SK-N-SH treated with all-trans-retinoic acid at 6 μM for 48 hours (cell line): ENCODE measurements around the gene SORCS2.

Experiments
- ATAC-seq: fragments of 200-7000 bp; cut with Tn5 transposase; 3 replicates; pipeline ENCODE4 v1.9.1; 2020; ENCODE audit warnings: mild to moderate bottlenecking, moderate library complexity
- ARNTL ChIP-seq: fragments of 450-650 bp; formaldehyde crosslinking; IDR thresholded peaks from 2 replicates; pipeline ENCODE4 v1.5.0; 2020; ENCODE audit warnings: low read depth, mild to moderate bottlenecking, moderate library complexity, borderline replicate concordance
- BACH2 ChIP-seq: fragments of 250-450 bp; sonication (Bioruptor Pico); IDR thresholded peaks from 2 replicates; pipeline ENCODE4 v1.9.0; 2021; ENCODE audit warnings: mild to moderate bottlenecking, borderline replicate concordance
- CSDC2 ChIP-seq: fragments of 250-450 bp; sonication (Bioruptor Pico); IDR thresholded peaks from 2 replicates; pipeline ENCODE4 v1.5.0; 2020; ENCODE audit warnings: mild to moderate bottlenecking, moderate library complexity
- ESRRG ChIP-seq: fragments of 250-450 bp; sonication (Bioruptor Pico); IDR thresholded peaks from 2 replicates; pipeline ENCODE4 v1.6.1; 2021; ENCODE audit warnings: mild to moderate bottlenecking
- GLIS3 ChIP-seq: fragments of 250-450 bp; sonication (Bioruptor Pico); IDR thresholded peaks from 2 replicates; pipeline ENCODE4 v1.5.0; 2020; ENCODE audit warnings: mild to moderate bottlenecking, moderate library complexity
- ISL1 ChIP-seq: fragments of 250-450 bp; sonication (Bioruptor Pico); IDR thresholded peaks from 2 replicates; pipeline ENCODE4 v2.1.2; 2022; ENCODE audit warnings: mild to moderate bottlenecking, moderate library complexity
- RARB ChIP-seq: fragments of 250-450 bp; sonication (Bioruptor Pico); IDR thresholded peaks from 2 replicates; pipeline ENCODE4 v1.8.0; 2021; ENCODE audit warnings: mild to moderate bottlenecking, moderate library complexity
- SNAI2 ChIP-seq: fragments of 250-450 bp; sonication (Bioruptor Pico); IDR thresholded peaks from 2 replicates; pipeline ENCODE4 v1.5.0; 2020; ENCODE audit warnings: mild to moderate bottlenecking, moderate library complexity
- TCF4 ChIP-seq: fragments of 250-450 bp; sonication (Bioruptor Pico); IDR thresholded peaks from 2 replicates; pipeline ENCODE4 v1.8.0; 2021; ENCODE audit warnings: mild to moderate bottlenecking, moderate library complexity, borderline replicate concordance
- TOX ChIP-seq: fragments of 250-450 bp; sonication (Bioruptor Pico); IDR thresholded peaks from 2 replicates; pipeline ENCODE4 v1.8.0; 2021; ENCODE audit warnings: mild to moderate bottlenecking, moderate library complexity, borderline replicate concordance
- ZC3H10 ChIP-seq: fragments of 250-450 bp; sonication (Bioruptor Pico); IDR thresholded peaks from 2 replicates; pipeline ENCODE4 v1.5.1; 2021; ENCODE audit warnings: mild to moderate bottlenecking, moderate library complexity
- ZFP3 ChIP-seq: fragments of 250-450 bp; sonication (Bioruptor Pico); IDR thresholded peaks from 2 replicates; pipeline ENCODE4 v1.5.0; 2020; ENCODE audit warnings: mild to moderate bottlenecking, moderate library complexity
- ZFP30 ChIP-seq: fragments of 450-650 bp; formaldehyde crosslinking; IDR thresholded peaks from 2 replicates; pipeline ENCODE4 v1.5.0; 2022; ENCODE audit warnings: mild to moderate bottlenecking, moderate library complexity
- ZNF565 ChIP-seq: fragments of 450-650 bp; formaldehyde crosslinking; conservative IDR thresholded peaks from 2 replicates; pipeline ENCODE4 v1.5.0; 2020; ENCODE audit warnings: low read depth, mild to moderate bottlenecking, moderate library complexity
- ZNF70 ChIP-seq: fragments of 450-650 bp; formaldehyde crosslinking; IDR thresholded peaks from 2 replicates; pipeline ENCODE4 v1.5.0; 2020; ENCODE audit warnings: mild to moderate bottlenecking, moderate library complexity
- TF ChIP-seq, protein P1 (sequence below): fragments of 250-450 bp; sonication (Bioruptor Pico); IDR thresholded peaks from 2 replicates; pipeline ENCODE4 v1.8.0; 2021; ENCODE audit warnings: low read depth, mild to moderate bottlenecking, moderate library complexity, borderline replicate concordance
- TF ChIP-seq, protein P2 (sequence below): fragments of 250-450 bp; sonication (Bioruptor Pico); IDR thresholded peaks from 2 replicates; pipeline ENCODE4 v1.5.1; 2020; ENCODE audit warnings: low read depth, mild to moderate bottlenecking, moderate library complexity
- TF ChIP-seq, protein P3 (sequence below): fragments of 250-450 bp; sonication (Bioruptor Pico); IDR thresholded peaks from 2 replicates; pipeline ENCODE4 v1.5.1; 2021; ENCODE audit warnings: mild to moderate bottlenecking, moderate library complexity
- TF ChIP-seq, protein P4 (sequence below): fragments of 250-450 bp; sonication (Bioruptor Pico); IDR thresholded peaks from 2 replicates; pipeline ENCODE4 v1.8.0; 2020; ENCODE audit warnings: mild to moderate bottlenecking, moderate library complexity, borderline replicate concordance
- TF ChIP-seq, protein P5 (sequence below): fragments of 250-450 bp; sonication (Bioruptor Pico); IDR thresholded peaks from 2 replicates; pipeline ENCODE4 v1.5.0; 2020; ENCODE audit warnings: mild to moderate bottlenecking, moderate library complexity

The SORCS2 gene

DNA sequence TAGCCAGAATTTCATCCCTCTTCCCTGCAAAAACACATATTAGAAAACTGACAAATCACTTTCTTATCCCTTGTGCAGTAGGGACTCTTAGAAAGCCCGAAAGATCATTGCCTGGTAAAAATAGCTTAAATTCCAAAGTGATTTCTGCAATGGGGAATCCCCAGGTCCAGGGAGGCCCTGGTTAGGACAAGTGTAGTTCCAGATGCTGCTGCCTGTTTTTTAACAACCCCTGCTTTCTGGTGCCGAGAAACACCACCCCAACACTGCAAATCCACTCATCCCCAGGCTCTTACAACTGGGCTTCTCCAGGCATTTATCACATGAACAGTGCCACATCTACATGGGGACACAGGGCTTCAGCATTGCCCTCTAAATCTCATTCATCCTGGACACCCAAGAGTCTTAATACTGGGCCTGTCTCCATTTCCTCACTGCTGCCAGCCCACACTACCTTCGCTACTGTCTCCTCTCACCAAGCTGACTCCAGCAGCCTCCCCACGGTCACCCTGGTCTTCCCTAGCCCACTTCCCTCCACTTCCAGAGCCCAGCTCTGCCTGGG is 354.6 kb downstream of the SORCS2 start (continued):
- no peak for TF ChIP-seq RARB (CRISPR knock-in tag)
- TF ChIP-seq SNAI2 = no peak
- TF ChIP-seq ARNTL (CRISPR knock-in tag) = no peak
- TF ChIP-seq, protein P1, sequence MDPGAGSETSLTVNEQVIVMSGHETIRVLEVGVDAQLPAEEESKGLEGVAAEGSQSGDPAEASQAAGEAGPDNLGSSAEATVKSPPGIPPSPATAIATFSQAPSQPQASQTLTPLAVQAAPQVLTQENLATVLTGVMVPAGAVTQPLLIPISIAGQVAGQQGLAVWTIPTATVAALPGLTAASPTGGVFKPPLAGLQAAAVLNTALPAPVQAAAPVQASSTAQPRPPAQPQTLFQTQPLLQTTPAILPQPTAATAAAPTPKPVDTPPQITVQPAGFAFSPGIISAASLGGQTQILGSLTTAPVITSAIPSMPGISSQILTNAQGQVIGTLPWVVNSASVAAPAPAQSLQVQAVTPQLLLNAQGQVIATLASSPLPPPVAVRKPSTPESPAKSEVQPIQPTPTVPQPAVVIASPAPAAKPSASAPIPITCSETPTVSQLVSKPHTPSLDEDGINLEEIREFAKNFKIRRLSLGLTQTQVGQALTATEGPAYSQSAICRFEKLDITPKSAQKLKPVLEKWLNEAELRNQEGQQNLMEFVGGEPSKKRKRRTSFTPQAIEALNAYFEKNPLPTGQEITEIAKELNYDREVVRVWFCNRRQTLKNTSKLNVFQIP (CRISPR knock-in tag) = no peak
- TF ChIP-seq ZC3H10 (CRISPR knock-in tag) = no peak
- TF ChIP-seq ZNF565 (CRISPR knock-in tag) = no peak

DNA sequence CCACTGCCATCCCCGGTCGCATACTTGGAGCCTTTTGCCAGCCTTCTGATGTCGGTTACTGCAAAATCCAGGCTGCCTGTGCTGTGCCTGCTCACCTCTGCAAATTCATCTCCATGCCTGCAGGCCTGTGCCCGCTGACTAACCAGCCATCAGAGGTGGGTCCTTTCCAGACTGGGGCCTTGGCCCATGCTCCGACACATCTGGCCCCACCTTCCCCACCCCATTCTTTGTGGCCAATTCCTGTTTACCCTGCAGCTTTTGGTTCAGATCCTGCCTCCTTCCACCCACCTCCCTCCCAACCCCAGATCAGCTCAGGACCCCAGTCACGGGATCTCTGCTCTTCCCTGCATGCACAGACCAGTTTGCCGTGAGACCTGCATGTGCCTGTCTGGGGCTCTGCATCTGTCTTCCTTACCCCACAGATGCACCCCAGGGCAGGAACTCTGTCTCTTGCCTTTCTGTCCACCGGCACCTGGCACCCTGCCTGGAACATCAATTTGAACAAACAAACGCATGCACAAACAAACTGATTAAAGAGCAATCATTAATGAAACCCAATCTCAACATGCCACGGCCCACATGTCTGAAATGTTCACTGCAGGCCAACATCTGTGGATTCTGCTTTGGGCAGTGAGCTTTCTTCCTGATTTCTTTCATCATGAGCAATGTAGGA is 355.2 kb downstream of the SORCS2 start:
- TF ChIP-seq BACH2 (CRISPR knock-in tag) (no peak), ARNTL (CRISPR knock-in tag) (no peak), ZNF70 (CRISPR knock-in tag) (no peak), SNAI2 (no peak), ISL1 (CRISPR knock-in tag) (no peak), ZFP3 (CRISPR knock-in tag) (no peak), ZFP30 (CRISPR knock-in tag) (no peak), ESRRG (no peak), ZNF565 (CRISPR knock-in tag) (no peak), TCF4 (CRISPR knock-in tag) (no peak; the same call in 1 of the 2 replicates), ZC3H10 (CRISPR knock-in tag) (no peak)
- TF ChIP-seq, protein P2, sequence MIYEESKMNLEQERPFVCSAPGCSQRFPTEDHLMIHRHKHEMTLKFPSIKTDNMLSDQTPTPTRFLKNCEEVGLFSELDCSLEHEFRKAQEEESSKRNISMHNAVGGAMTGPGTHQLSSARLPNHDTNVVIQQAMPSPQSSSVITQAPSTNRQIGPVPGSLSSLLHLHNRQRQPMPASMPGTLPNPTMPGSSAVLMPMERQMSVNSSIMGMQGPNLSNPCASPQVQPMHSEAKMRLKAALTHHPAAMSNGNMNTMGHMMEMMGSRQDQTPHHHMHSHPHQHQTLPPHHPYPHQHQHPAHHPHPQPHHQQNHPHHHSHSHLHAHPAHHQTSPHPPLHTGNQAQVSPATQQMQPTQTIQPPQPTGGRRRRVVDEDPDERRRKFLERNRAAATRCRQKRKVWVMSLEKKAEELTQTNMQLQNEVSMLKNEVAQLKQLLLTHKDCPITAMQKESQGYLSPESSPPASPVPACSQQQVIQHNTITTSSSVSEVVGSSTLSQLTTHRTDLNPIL = no peak
- TF ChIP-seq, protein P3, sequence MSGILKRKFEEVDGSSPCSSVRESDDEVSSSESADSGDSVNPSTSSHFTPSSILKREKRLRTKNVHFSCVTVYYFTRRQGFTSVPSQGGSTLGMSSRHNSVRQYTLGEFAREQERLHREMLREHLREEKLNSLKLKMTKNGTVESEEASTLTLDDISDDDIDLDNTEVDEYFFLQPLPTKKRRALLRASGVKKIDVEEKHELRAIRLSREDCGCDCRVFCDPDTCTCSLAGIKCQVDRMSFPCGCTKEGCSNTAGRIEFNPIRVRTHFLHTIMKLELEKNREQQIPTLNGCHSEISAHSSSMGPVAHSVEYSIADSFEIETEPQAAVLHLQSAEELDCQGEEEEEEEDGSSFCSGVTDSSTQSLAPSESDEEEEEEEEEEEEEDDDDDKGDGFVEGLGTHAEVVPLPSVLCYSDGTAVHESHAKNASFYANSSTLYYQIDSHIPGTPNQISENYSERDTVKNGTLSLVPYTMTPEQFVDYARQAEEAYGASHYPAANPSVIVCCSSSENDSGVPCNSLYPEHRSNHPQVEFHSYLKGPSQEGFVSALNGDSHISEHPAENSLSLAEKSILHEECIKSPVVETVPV (CRISPR knock-in tag) = no peak
- TF ChIP-seq, protein P4, sequence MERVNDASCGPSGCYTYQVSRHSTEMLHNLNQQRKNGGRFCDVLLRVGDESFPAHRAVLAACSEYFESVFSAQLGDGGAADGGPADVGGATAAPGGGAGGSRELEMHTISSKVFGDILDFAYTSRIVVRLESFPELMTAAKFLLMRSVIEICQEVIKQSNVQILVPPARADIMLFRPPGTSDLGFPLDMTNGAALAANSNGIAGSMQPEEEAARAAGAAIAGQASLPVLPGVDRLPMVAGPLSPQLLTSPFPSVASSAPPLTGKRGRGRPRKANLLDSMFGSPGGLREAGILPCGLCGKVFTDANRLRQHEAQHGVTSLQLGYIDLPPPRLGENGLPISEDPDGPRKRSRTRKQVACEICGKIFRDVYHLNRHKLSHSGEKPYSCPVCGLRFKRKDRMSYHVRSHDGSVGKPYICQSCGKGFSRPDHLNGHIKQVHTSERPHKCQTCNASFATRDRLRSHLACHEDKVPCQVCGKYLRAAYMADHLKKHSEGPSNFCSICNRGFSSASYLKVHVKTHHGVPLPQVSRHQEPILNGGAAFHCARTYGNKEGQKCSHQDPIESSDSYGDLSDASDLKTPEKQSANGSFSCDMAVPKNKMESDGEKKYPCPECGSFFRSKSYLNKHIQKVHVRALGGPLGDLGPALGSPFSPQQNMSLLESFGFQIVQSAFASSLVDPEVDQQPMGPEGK (CRISPR knock-in tag) = no peak
- TF ChIP-seq, protein P1 (CRISPR knock-in tag) = no peak
- TF ChIP-seq, protein P5, sequence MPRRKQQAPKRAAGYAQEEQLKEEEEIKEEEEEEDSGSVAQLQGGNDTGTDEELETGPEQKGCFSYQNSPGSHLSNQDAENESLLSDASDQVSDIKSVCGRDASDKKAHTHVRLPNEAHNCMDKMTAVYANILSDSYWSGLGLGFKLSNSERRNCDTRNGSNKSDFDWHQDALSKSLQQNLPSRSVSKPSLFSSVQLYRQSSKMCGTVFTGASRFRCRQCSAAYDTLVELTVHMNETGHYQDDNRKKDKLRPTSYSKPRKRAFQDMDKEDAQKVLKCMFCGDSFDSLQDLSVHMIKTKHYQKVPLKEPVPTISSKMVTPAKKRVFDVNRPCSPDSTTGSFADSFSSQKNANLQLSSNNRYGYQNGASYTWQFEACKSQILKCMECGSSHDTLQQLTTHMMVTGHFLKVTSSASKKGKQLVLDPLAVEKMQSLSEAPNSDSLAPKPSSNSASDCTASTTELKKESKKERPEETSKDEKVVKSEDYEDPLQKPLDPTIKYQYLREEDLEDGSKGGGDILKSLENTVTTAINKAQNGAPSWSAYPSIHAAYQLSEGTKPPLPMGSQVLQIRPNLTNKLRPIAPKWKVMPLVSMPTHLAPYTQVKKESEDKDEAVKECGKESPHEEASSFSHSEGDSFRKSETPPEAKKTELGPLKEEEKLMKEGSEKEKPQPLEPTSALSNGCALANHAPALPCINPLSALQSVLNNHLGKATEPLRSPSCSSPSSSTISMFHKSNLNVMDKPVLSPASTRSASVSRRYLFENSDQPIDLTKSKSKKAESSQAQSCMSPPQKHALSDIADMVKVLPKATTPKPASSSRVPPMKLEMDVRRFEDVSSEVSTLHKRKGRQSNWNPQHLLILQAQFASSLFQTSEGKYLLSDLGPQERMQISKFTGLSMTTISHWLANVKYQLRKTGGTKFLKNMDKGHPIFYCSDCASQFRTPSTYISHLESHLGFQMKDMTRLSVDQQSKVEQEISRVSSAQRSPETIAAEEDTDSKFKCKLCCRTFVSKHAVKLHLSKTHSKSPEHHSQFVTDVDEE = no peak
- peak; percentile 24 for ATAC-seq

DNA sequence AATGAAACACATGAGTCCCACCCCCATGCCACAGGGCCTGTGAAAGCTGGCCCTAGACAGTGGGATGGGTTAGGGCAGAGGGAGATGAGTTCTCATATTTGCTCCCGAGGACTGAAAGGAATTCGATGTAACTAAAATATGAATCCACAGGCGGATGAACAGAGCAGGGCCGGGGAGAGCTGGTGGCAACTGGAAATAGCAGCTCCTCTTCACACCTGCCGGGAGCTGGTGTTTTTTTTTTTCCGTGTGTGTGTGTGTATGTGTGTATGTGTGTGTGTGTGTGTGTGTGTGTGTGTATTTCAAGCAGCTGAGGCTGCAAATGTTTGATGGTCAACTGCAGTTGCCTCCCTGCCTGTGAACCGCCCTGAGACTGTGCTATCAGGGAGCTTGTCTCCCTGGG is 357.5 kb downstream of the SORCS2 start:
- no peak for ATAC-seq
- TF ChIP-seq ZFP30 (CRISPR knock-in tag) (no peak), ARNTL (CRISPR knock-in tag) (no peak), BACH2 (CRISPR knock-in tag) (no peak), ZFP3 (CRISPR knock-in tag) (no peak), TOX (CRISPR knock-in tag) (no peak), ZNF70 (CRISPR knock-in tag) (no peak), SNAI2 (no peak), GLIS3 (CRISPR knock-in tag) (no peak), CSDC2 (CRISPR knock-in tag) (no peak), ZC3H10 (CRISPR knock-in tag) (no peak)
- TF ChIP-seq, protein P2 = no peak
- TF ChIP-seq, protein P5 = no peak
